Endothelial cell of umbilical vein (primary cell): ENCODE data around the gene ENTR1. TPM values are rescaled to one million over a fixed set of nuclear protein-coding genes. Genes with fewer than 3 reads are reported as not detected.

ENCODE experiments used
- BruUV-seq: library from RNA; stranded (reverse); fragments of 400-500 nt; replicated peaks from 2 replicates; lab custom pipeline; 2021; lab: Mats Ljungman, UMichigan
- CTCF ChIA-PET: fragments of 300-600, 350-600 bp; sonication (Branson Sonifier 250); formaldehyde crosslinking; loops from one replicate; lab custom pipeline; 2021; ENCODE audit warnings: antibody characterized with exemption, inconsistent platforms; lab: Charles Lee
- POLR2A ChIA-PET: fragments of 300-600, 350-600 bp; sonication (Branson Sonifier 250); formaldehyde crosslinking; loops from one replicate; lab custom pipeline; 2021; ENCODE audit warnings: antibody characterized with exemption, inconsistent platforms; lab: Charles Lee
- DNase-seq: peaks from one replicate; pipeline ENCODE4 v3.0.0-alpha.2; 2011; ENCODE audit warnings: low read depth, low spot score
- FAIRE-seq: peaks from 2 replicates; lab custom pipeline; 2011; peaks lifted over from hg19 to GRCh38; lab: Jason Lieb, UNC
- H2AFZ ChIP-seq: 2 replicates; pipeline ENCODE4 v1.6.0; 2012; ENCODE audit warnings: low read depth, low read length, control low read depth, inconsistent platforms
- H3K27ac ChIP-seq: 2 replicates; pipeline ENCODE4 v1.5.1; 2011; ENCODE audit warnings: low read depth, mild to moderate bottlenecking, control low read depth, low read length, moderate library complexity; ENCODE audit not compliant: insufficient read depth
- H3K27me3 ChIP-seq, 2 experiments: 2 replicates each; pipeline versions ENCODE4 v1.6.0 to v1.6.1; 2011; ENCODE audit warnings: low read length in 2 of 2, mixed read lengths in 1 of 2; ENCODE audit not compliant: control insufficient read depth in 2 of 2, insufficient read depth in 2 of 2
- H3K36me3 ChIP-seq, 2 experiments: 2 replicates in 1 of 2; 3 replicates in 1 of 2; pipeline ENCODE4 v1.5.1; 2011; ENCODE audit warnings: low read length in 2 of 2, mild to moderate bottlenecking in 1 of 2, moderate library complexity in 1 of 2; ENCODE audit not compliant: control insufficient read depth in 2 of 2, insufficient read depth in 2 of 2; ENCODE audit errors: extremely low read depth in 1 of 2
- H3K4me1 ChIP-seq: 3 replicates; pipeline ENCODE4 v1.5.1; 2011; ENCODE audit warnings: mild to moderate bottlenecking, low read length; ENCODE audit not compliant: control insufficient read depth, insufficient read depth; ENCODE audit errors: extremely low read depth
- H3K4me2 ChIP-seq: 2 replicates; pipeline ENCODE4 v1.6.1; 2011; ENCODE audit warnings: low read length, control low read depth, mixed read lengths; ENCODE audit not compliant: insufficient read depth
- H3K4me3 ChIP-seq, 3 experiments: fragments of 200-600 bp in 1 of 3; sonication (generic), shearing (Covaris generic) in 1 of 3; replicated peaks in 1 of 3; 2 replicates each; pipeline ENCODE4 v1.5.1; 2011 to 2016; ENCODE audit warnings: control low read depth in 3 of 3, low read length in 3 of 3, mild to moderate bottlenecking in 2 of 3, inconsistent platforms in 1 of 3, low read depth in 1 of 3, moderate library complexity in 1 of 3; ENCODE audit not compliant: insufficient read depth in 1 of 3
- H3K79me2 ChIP-seq: 2 replicates; pipeline ENCODE4 v1.6.0; 2012; ENCODE audit warnings: low read length, inconsistent platforms; ENCODE audit not compliant: control insufficient read depth, insufficient read depth
- H3K9ac ChIP-seq: replicated peaks from 2 replicates; pipeline ENCODE3; 2011; ENCODE audit warnings: low read length, control low read depth; ENCODE audit not compliant: insufficient read depth; ENCODE audit errors: extremely low read depth
- H3K9me1 ChIP-seq: replicated peaks from 3 replicates; pipeline ENCODE4 v1.6.0; 2011; ENCODE audit warnings: mild to moderate bottlenecking, low read length; ENCODE audit not compliant: control insufficient read depth, insufficient read depth; ENCODE audit errors: extremely low read depth
- H3K9me3 ChIP-seq: replicated peaks from 2 replicates; pipeline ENCODE4 v1.5.1; 2012; ENCODE audit warnings: low read length, inconsistent platforms; ENCODE audit not compliant: control insufficient read depth, insufficient read depth
- H4K20me1 ChIP-seq: replicated peaks from 2 replicates; pipeline ENCODE3; 2011; ENCODE audit warnings: mild to moderate bottlenecking, low read length; ENCODE audit not compliant: control insufficient read depth, insufficient read depth; ENCODE audit errors: extremely low read depth
- CTCF ChIP-seq, 2 donors: IDR thresholded peaks; 1 replicate in 1 of 2; 2 replicates in 1 of 2; pipeline ENCODE4 v1.5.1; 2011; ENCODE audit warnings: low read length in 2 of 2, mild to moderate bottlenecking in 2 of 2, moderate library complexity in 2 of 2, control low read depth in 1 of 2, inconsistent platforms in 1 of 2, low read depth in 1 of 2; ENCODE audit not compliant: insufficient read depth in 1 of 2; ENCODE audit errors: extremely low read depth in 1 of 2
- EZH2 ChIP-seq: IDR thresholded peaks from 2 replicates; pipeline ENCODE4 v1.6.1; 2012; ENCODE audit warnings: borderline replicate concordance, low read depth, mild to moderate bottlenecking, moderate library complexity, low read length, inconsistent platforms; ENCODE audit not compliant: severe bottlenecking
- FOS ChIP-seq: IDR thresholded peaks from 2 replicates; pipeline ENCODE4 v1.6.1; 2011; ENCODE audit warnings: mild to moderate bottlenecking, low read length, moderate library complexity, borderline replicate concordance; ENCODE audit not compliant: insufficient read depth
- GATA2 ChIP-seq: IDR thresholded peaks from 2 replicates; pipeline ENCODE4 v1.7.0; 2011; ENCODE audit warnings: low read depth, mild to moderate bottlenecking, moderate library complexity, mixed read lengths, low read length; ENCODE audit not compliant: insufficient read length, insufficient read depth
- JUN ChIP-seq: IDR thresholded peaks from 2 replicates; pipeline ENCODE4 v1.6.1; 2011; ENCODE audit warnings: borderline replicate concordance, low read depth; ENCODE audit not compliant: insufficient read length, insufficient read depth
- MAX ChIP-seq: IDR thresholded peaks from 2 replicates; pipeline ENCODE4 v1.6.1; 2011; ENCODE audit not compliant: insufficient read depth, insufficient read length
- MYC ChIP-seq: IDR thresholded peaks from one replicate; pipeline ENCODE4 v1.6.1; 2011; ENCODE audit warnings: mild to moderate bottlenecking, low read depth, low read length
- POLR2A ChIP-seq: IDR thresholded peaks from 2 replicates; pipeline ENCODE4 v1.6.1; 2012; ENCODE audit warnings: low read depth, mild to moderate bottlenecking, control low read depth, low read length
- POLR2AphosphoS5 ChIP-seq: IDR thresholded peaks from 2 replicates; pipeline ENCODE4 v1.6.1; 2012; ENCODE audit warnings: low read depth, mild to moderate bottlenecking, control low read depth, low read length, moderate library complexity; ENCODE audit not compliant: insufficient read depth
- dilution Hi-C: fragments of 300-500 bp; cut with MboI; formaldehyde crosslinking; loops from one replicate; pipeline ENCODE4 v1.15.0; 2019; ENCODE audit warnings: low sequenced_read_pairs; ENCODE audit not compliant: extremely low pct_ligation_motif_present
- intact Hi-C: fragments of 100-400 bp; cut with micrococcal nuclease; formaldehyde crosslinking; loops from one replicate; pipeline ENCODE4 v1.10.0; 2022
- polyA plus RNA-seq, 4 experiments: library from polyadenylated mRNA; depleted of rRNA in 3 of 4; stranded (reverse) in 3 of 4; unstranded in 1 of 4; fragments of >200 nt; gene quantifications; 2 replicates each; pipeline versions ENCODE4 v1.2.1 to v1.2.3, GENCODE V29; 2011 to 2012; ENCODE audit warnings: missing spikeins in 1 of 4
- total RNA-seq: library from RNA; stranded (reverse); gene quantifications from 2 replicates; pipeline ENCODE4 v1.2.3, GENCODE V29; 2021

Gene ENTR1
- total and polyA plus RNA-seq, 2 donors (not counting 3 experiments of a cell fraction or from before 2014, with no cell fraction given), result 36.0 to 61.6 TPM

- Histone ChIP-seq H3K79me2 (no peaks in the 10 kb centered on the region), H4K20me1 (no peaks in the 10 kb centered on the region), H3K4me3 (no peak overlapping the region), H3K9me3 (no peaks in the 10 kb centered on the region), H3K9me1 (no peaks in the 10 kb centered on the region), H3K9ac (no peak overlapping the region), H3K4me1 (no peaks in the 10 kb centered on the region), H3K36me3 (peaks cover 4 to 12% of the 10 kb centered on the region in 2 experiments), H3K27ac (no peak overlapping the region), H3K4me2 (no peak overlapping the region), H2AFZ (no peak overlapping the region), H3K27me3 (no peaks in the 10 kb centered on the region)
- no peak for FAIRE-seq
- TF ChIP-seq CTCF (IDR thresholded peaks at IDR 0.05; ENCODE audit: extremely low read depth in 1 of 2, insufficient read depth in 1 of 2, low read depth in 1 of 2, low read length in 2 of 2), result no peak
- TF ChIP-seq GATA2, result no peak
- no peak for TF ChIP-seq EZH2
- TF ChIP-seq MYC, result no peak
- no peak for TF ChIP-seq JUN
- TF ChIP-seq POLR2A, result no peak
- no peak for TF ChIP-seq POLR2AphosphoS5
- TF ChIP-seq MAX, result no peak
- TF ChIP-seq FOS, result no peak
- ChIA-PET CTCF (no interaction called here), POLR2A (no interaction called here)
- no TSS peak for BruUV-seq
- dilution Hi-C loops (no loop called here), intact Hi-C loops (no loop called here)
- DNase-seq, result no peak
Measured at GRCh38 chr9:136375096-136375495, 35.3 kb downstream of the ENTR1 start.
